GM12891 (cell line): ENCODE measurements around the gene SOAT1.

Experiments used
- PAX5 ChIP-seq: IDR thresholded peaks from 2 replicates; pipeline ENCODE4 v1.6.1; 2011; ENCODE audit warnings: low read length, moderate library complexity, mild to moderate bottlenecking; ENCODE audit not compliant: insufficient read depth, severe bottlenecking
- POLR2A ChIP-seq: IDR thresholded peaks from 2 replicates; pipeline ENCODE4 v1.6.1; 2011; ENCODE audit warnings: low read depth, low read length, control low read depth
- POLR2AphosphoS5 ChIP-seq: IDR thresholded peaks from 2 replicates; pipeline ENCODE4 v1.6.1; 2011; ENCODE audit warnings: low read depth, low read length, control low read depth
- POU2F2 ChIP-seq: IDR thresholded peaks from 2 replicates; pipeline ENCODE4 v1.6.1; 2011; ENCODE audit warnings: low read depth, mild to moderate bottlenecking, control low read depth, low read length, moderate library complexity
- SPI1 ChIP-seq: IDR thresholded peaks from 2 replicates; pipeline ENCODE4 v1.6.1; 2011; ENCODE audit warnings: low read depth, low read length, control low read depth
- TAF1 ChIP-seq: IDR thresholded peaks from 2 replicates; pipeline ENCODE4 v1.6.1; 2011; ENCODE audit warnings: low read depth, low read length, control low read depth

DNA sequence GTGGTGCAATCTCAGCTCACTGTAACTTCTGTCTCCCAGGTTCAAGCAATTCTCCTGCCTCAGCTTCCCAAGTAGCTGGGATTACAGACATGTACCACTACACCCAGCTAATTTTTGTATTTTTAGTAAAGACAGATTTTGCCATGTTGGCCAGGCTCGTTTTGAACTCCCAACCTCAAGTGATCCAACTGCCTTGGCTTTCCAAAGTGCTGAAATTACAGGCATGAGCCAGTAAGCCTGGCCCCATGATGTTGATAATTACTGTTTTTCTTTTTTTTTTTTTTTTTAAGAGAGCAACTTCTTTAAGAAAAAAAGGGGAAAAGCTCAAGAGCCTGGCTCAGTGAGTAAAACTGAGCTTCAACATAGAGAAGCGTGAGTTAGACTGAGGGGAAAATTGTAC is 9.6 kb upstream of the SOAT1 start:
- TF ChIP-seq POLR2AphosphoS5 (no peak), POLR2A (no peak), TAF1 (no peak), SPI1 (no peak), PAX5 (no peak), POU2F2 (no peak)
